ENCODE data around the gene TMCC2.

- no peak for TF ChIP-seq CTCF (IDR thresholded peaks at IDR 0.05)
- TF ChIP-seq POLR2A (IDR thresholded peaks at IDR 0.05), result no peak
Observed at GRCh38 chr1:205268846-205269680, 41.3 kb downstream of the TMCC2 start.

Measured in Peyer's patch (tissue), 4 donors.